Measurements from ENCODE around the gene DCAF8. TPM values are rescaled to one million over a fixed set of nuclear protein-coding genes. Genes with fewer than 3 reads are reported as not detected.

Gene DCAF8
- total and polyA plus RNA-seq, 2 donors (not counting 1 experiment from before 2014, with no cell fraction given): 194 to 266 TPM

DNA sequence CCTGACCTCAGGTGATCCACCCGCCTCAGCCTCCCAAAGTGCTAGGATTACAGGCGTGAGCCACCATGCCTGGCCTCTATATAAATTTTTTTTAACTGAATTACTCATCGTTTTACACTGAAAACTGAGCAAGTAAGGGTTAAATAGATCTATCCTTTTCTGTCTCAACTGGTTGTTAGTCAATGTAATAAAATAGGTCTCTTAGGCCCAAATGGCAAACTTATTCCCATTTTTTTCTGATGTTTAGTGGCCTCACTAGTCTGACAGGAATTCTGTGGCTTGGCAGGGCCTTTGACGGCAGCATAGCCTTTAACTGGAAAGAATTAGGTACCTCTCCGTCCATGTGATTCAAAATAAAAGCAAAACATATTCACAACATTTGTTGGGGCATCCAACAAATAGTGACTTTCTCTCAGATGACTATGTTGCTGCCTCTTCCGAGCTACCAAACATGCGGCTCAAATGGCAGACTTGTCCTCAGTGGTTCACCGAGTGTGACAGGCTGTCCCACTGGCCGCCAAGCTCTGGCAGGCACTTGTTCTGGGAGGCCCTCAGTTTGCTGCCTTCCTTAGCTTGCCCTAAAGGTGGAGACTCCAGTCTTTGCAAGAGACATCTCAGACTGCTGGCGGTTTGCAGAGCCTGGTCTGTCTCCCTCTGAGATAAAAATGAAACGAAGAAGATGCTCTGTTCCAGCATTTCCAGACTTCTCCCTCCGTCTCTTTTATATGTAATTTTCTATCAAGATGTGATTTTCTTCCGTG, 93.6 kb downstream of the DCAF8 start:
- WGBS (ENCODE audit: insufficient coverage): 92% methylated on average over 6 of the region's 13 CpGs
- DNase-seq: no peak
- H3K9me3 ChIP-seq (ENCODE audit: control extremely low read depth in 1 of 3, control insufficient read depth in 2 of 3, insufficient read depth in 1 of 3, low read length in 2 of 3): no peaks in the 10 kb centered on the region
- intact Hi-C loops (cut with micrococcal nuclease): no loop called here
- no peaks in the 10 kb centered on the region for H3K36me3 ChIP-seq (replicated peaks in 1 of 2; ENCODE audit: control extremely low read depth in 1 of 2, control insufficient read depth in 1 of 2, extremely low read depth in 1 of 2, insufficient read depth in 2 of 2, low read length in 1 of 2)
- Mint-ChIP-seq H3K27me3 (peaks cover 4% of the 10 kb centered on the region), H3K4me3 (no peak overlapping the region), H3K4me1 (peaks cover 15% of the 10 kb centered on the region), H3K27ac (no peak overlapping the region), H3K9me3 (ENCODE audit: insufficient read depth) (no peaks in the 10 kb centered on the region)
- H3K4me1 ChIP-seq (ENCODE audit: control insufficient read depth in 2 of 2, insufficient read depth in 2 of 2, low read length in 2 of 2): peaks cover 9 to 14% of the 10 kb centered on the region in 2 donors
- TF ChIP-seq, protein P1, sequence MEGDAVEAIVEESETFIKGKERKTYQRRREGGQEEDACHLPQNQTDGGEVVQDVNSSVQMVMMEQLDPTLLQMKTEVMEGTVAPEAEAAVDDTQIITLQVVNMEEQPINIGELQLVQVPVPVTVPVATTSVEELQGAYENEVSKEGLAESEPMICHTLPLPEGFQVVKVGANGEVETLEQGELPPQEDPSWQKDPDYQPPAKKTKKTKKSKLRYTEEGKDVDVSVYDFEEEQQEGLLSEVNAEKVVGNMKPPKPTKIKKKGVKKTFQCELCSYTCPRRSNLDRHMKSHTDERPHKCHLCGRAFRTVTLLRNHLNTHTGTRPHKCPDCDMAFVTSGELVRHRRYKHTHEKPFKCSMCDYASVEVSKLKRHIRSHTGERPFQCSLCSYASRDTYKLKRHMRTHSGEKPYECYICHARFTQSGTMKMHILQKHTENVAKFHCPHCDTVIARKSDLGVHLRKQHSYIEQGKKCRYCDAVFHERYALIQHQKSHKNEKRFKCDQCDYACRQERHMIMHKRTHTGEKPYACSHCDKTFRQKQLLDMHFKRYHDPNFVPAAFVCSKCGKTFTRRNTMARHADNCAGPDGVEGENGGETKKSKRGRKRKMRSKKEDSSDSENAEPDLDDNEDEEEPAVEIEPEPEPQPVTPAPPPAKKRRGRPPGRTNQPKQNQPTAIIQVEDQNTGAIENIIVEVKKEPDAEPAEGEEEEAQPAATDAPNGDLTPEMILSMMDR (IDR thresholded peaks at IDR 0.05): no peak
- no peak for TF ChIP-seq EZH2 (IDR thresholded peaks at IDR 0.05; ENCODE audit: borderline replicate concordance, insufficient read depth, low read depth, low read length, poor library complexity, severe bottlenecking)
- H4K20me1 ChIP-seq (ENCODE audit: control insufficient read depth, insufficient read depth, low read length, poor library complexity, severe bottlenecking): no peaks in the 10 kb centered on the region
- H3K9ac ChIP-seq (ENCODE audit: low read length): no peak overlapping the region
- no peaks in the 10 kb centered on the region for H3K27me3 ChIP-seq (replicated peaks in 1 of 4; ENCODE audit: control extremely low read depth in 1 of 4, control insufficient read depth in 3 of 4, insufficient read depth in 4 of 4, low read length in 3 of 4)
- H3K4me2 ChIP-seq (replicated peaks; ENCODE audit: low read depth, low read length, poor library complexity, severe bottlenecking): no peak overlapping the region
- POLR2A ChIA-PET: interaction anchor here (0.6 kb wide), 1 partner anchor 149 kb away, joined by 10 read pairs; no protein-coding TSS in a partner anchor
- no peak for ATAC-seq (ENCODE audit: low read depth)
- H3K79me2 ChIP-seq (ENCODE audit: control insufficient read depth, insufficient read depth, low read length): no peaks in the 10 kb centered on the region
- H3K4me3 ChIP-seq (ENCODE audit: control extremely low read depth in 1 of 5, extremely low read depth in 1 of 5, insufficient read depth in 1 of 5, low read depth in 2 of 5, low read length in 4 of 5): no peak overlapping the region
- H3K27ac ChIP-seq (ENCODE audit: low read length in 2 of 2): no peak overlapping the region
- no peak overlapping the region for H2AFZ ChIP-seq (ENCODE audit: insufficient read depth, low read depth, low read length, poor library complexity, severe bottlenecking)
- CTCF ChIA-PET: interaction anchor here (1.0 to 1.1 kb wide), 2 partner anchors 51 to 972 kb away, joined by 3 to 4 read pairs; no protein-coding TSS in a partner anchor

DNA sequence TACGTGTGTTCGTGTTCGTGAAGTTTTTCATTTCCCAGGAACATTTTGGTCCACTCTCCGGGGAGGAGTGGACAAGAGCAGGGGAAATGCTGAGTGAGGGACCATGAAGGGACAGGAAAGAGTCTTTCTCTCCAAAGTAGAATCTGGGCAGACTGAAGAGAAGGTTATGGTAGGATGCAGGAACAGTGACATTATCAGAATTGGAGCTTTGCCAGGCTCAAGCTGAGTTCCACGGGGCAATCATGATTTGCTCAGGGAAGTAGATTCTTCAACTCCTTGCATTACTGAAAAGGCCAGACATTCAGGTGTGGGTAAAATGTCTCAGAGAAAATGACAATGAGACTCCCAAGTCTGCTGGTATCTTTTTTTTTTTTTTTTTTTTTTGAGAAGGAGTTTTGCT, 94.3 kb downstream of the DCAF8 start:
- Histone ChIP-seq H3K36me3 (replicated peaks in 1 of 2; ENCODE audit: control extremely low read depth in 1 of 2, control insufficient read depth in 1 of 2, extremely low read depth in 1 of 2, insufficient read depth in 2 of 2, low read length in 1 of 2) (no peaks in the 10 kb centered on the region), H3K79me2 (ENCODE audit: control insufficient read depth, insufficient read depth, low read length) (no peaks in the 10 kb centered on the region), H3K4me3 (ENCODE audit: control extremely low read depth in 1 of 5, extremely low read depth in 1 of 5, insufficient read depth in 1 of 5, low read depth in 2 of 5, low read length in 4 of 5) (no peak overlapping the region), H3K27ac (ENCODE audit: low read length in 2 of 2) (no peak overlapping the region), H3K4me2 (replicated peaks; ENCODE audit: low read depth, low read length, poor library complexity, severe bottlenecking) (no peak overlapping the region), H4K20me1 (ENCODE audit: control insufficient read depth, insufficient read depth, low read length, poor library complexity, severe bottlenecking) (no peaks in the 10 kb centered on the region), H3K9me3 (ENCODE audit: control extremely low read depth in 1 of 3, control insufficient read depth in 2 of 3, insufficient read depth in 1 of 3, low read length in 2 of 3) (no peaks in the 10 kb centered on the region), H2AFZ (ENCODE audit: insufficient read depth, low read depth, low read length, poor library complexity, severe bottlenecking) (no peak overlapping the region), H3K27me3 (replicated peaks in 1 of 4; ENCODE audit: control extremely low read depth in 1 of 4, control insufficient read depth in 3 of 4, insufficient read depth in 4 of 4, low read length in 3 of 4) (no peaks in the 10 kb centered on the region), H3K9ac (ENCODE audit: low read length) (no peak overlapping the region), H3K4me1 (ENCODE audit: control insufficient read depth in 2 of 2, insufficient read depth in 2 of 2, low read length in 2 of 2) (peaks cover 9 to 14% of the 10 kb centered on the region in 2 donors)
- Mint-ChIP-seq H3K27ac (peak overlapping the region; percentile 1), H3K4me1 (peaks cover 15% of the 10 kb centered on the region), H3K9me3 (ENCODE audit: insufficient read depth) (no peaks in the 10 kb centered on the region), H3K4me3 (no peak overlapping the region), H3K27me3 (peaks cover 4% of the 10 kb centered on the region)
- no peak for TF ChIP-seq EZH2 (IDR thresholded peaks at IDR 0.05; ENCODE audit: borderline replicate concordance, insufficient read depth, low read depth, low read length, poor library complexity, severe bottlenecking)
- ATAC-seq (ENCODE audit: low read depth) (no peak), DNase-seq (no peak)
- CTCF ChIA-PET: no interaction called here
- 75% methylated on average over 2 of the region's 5 CpGs for WGBS (ENCODE audit: insufficient coverage)
- POLR2A ChIA-PET: no interaction called here
- intact Hi-C loops (cut with micrococcal nuclease): no loop called here
